Measurements from ENCODE around the gene TMEM222. TPM values are rescaled to one million over a fixed set of nuclear protein-coding genes. Genes with fewer than 3 reads are reported as not detected.

The TMEM222 gene
- polyA plus RNA-seq, 1 of the 3 experiments (the other 2 are of a cell fraction) = 51.7 TPM

- CTCF ChIA-PET = interaction anchor here (0.6 to 12.2 kb wide), 18 partner anchors 12 to 428 kb away, joined by 3 to 149 read pairs (median 6); partner anchors contain the start of gene SLC9A1
Observed at GRCh38 chr1:27285274-27285660, 36.7 kb upstream of the TMEM222 start.

More at GRCh38 chr1:27285274-27285660, 36.7 kb upstream of the TMEM222 start:
- no peak overlapping the region for H3K4me2 ChIP-seq
- H3K9ac ChIP-seq = no peak overlapping the region
- no peaks in the 10 kb centered on the region for H3K27me3 ChIP-seq (ENCODE audit: insufficient read depth)
- H2AFZ ChIP-seq (ENCODE audit: low read depth) = no peak overlapping the region
- 63% methylated on average over 2 of the region's 2 CpGs for WGBS (ENCODE audit: low lambda C conversion rate)
- POLR2A ChIA-PET = no interaction called here
- H3K27ac ChIP-seq (ENCODE audit: low read depth in 2 of 2, low read length in 1 of 2) = no peak overlapping the region
- no peak for DNase-seq
- no peaks in the 10 kb centered on the region for H3K9me2 ChIP-seq
- no peaks in the 10 kb centered on the region for H4K20me1 ChIP-seq (ENCODE audit: insufficient read depth)
- peaks cover 4 to 5% of the 10 kb centered on the region in 2 experiments for H3K36me3 ChIP-seq (replicated peaks in 1 of 2; ENCODE audit: control insufficient read depth in 1 of 2, insufficient read depth in 2 of 2, low read length in 1 of 2)
- H3F3A ChIP-seq (replicated peaks; ENCODE audit: insufficient read depth) = no peaks in the 10 kb centered on the region
- no peaks in the 10 kb centered on the region for H3K4me1 ChIP-seq (ENCODE audit: control insufficient read depth in 1 of 2, insufficient read depth in 2 of 2, low read depth in 1 of 2, low read length in 1 of 2)
- H3K4me3 ChIP-seq (ENCODE audit: low read depth in 2 of 2, low read length in 1 of 2) = no peak overlapping the region
- TF ChIP-seq RAD21 (IDR thresholded peaks at IDR 0.05; ENCODE audit: low read length) = no peak
- no peak for TF ChIP-seq JUND (IDR thresholded peaks at IDR 0.05)
- no peak for TF ChIP-seq IRF3 (IDR thresholded peaks at IDR 0.05; ENCODE audit: low read depth, low read length)
- no peak for TF ChIP-seq SIN3A (IDR thresholded peaks at IDR 0.05; ENCODE audit: borderline replicate concordance, low read depth, low read length)
- TF ChIP-seq ZBTB33 (IDR thresholded peaks at IDR 0.05; ENCODE audit: borderline replicate concordance, low read depth) = no peak
- no peak for TF ChIP-seq GABPA (IDR thresholded peaks at IDR 0.05; ENCODE audit: low read depth)
- no peak for TF ChIP-seq MXI1 (IDR thresholded peaks at IDR 0.05; ENCODE audit: low read depth, low read length)
- TF ChIP-seq ELF1 (IDR thresholded peaks at IDR 0.05) = no peak
- no peak for TF ChIP-seq CTCF (IDR thresholded peaks at IDR 0.05)
- TF ChIP-seq NFIC (IDR thresholded peaks at IDR 0.05; ENCODE audit: borderline replicate concordance) = no peak
- TF ChIP-seq FOXM1 (IDR thresholded peaks at IDR 0.05; ENCODE audit: low read depth) = no peak
- TF ChIP-seq REST (IDR thresholded peaks at IDR 0.05; ENCODE audit: low read depth, low read length) = no peak
- TF ChIP-seq MEF2A (IDR thresholded peaks at IDR 0.05; ENCODE audit: borderline replicate concordance, low read depth) = no peak
- TF ChIP-seq EP300 (IDR thresholded peaks at IDR 0.05; ENCODE audit: borderline replicate concordance in 1 of 2, low read depth in 1 of 2, low read length in 1 of 2) = no peak
- TF ChIP-seq SMC3 (IDR thresholded peaks at IDR 0.05; ENCODE audit: low read depth, low read length) = no peak
- TF ChIP-seq TAF1 (IDR thresholded peaks at IDR 0.05; ENCODE audit: borderline replicate concordance, low read depth, low read length) = no peak
- no peaks in the 10 kb centered on the region for H3K9me3 ChIP-seq
- H3K79me2 ChIP-seq (ENCODE audit: insufficient read depth) = no peaks in the 10 kb centered on the region

Data from SK-N-SH (cell line).